GM12891 (cell line): ENCODE data around the gene ASB18.

Experiments
- POLR2A ChIP-seq: IDR thresholded peaks from 2 replicates; pipeline ENCODE4 v1.6.1; 2011; ENCODE audit warnings: low read depth, low read length, control low read depth
- POLR2AphosphoS5 ChIP-seq: IDR thresholded peaks from 2 replicates; pipeline ENCODE4 v1.6.1; 2011; ENCODE audit warnings: low read depth, low read length, control low read depth
- SPI1 ChIP-seq: IDR thresholded peaks from 2 replicates; pipeline ENCODE4 v1.6.1; 2011; ENCODE audit warnings: low read depth, low read length, control low read depth
- TAF1 ChIP-seq: IDR thresholded peaks from 2 replicates; pipeline ENCODE4 v1.6.1; 2011; ENCODE audit warnings: low read depth, low read length, control low read depth

DNA sequence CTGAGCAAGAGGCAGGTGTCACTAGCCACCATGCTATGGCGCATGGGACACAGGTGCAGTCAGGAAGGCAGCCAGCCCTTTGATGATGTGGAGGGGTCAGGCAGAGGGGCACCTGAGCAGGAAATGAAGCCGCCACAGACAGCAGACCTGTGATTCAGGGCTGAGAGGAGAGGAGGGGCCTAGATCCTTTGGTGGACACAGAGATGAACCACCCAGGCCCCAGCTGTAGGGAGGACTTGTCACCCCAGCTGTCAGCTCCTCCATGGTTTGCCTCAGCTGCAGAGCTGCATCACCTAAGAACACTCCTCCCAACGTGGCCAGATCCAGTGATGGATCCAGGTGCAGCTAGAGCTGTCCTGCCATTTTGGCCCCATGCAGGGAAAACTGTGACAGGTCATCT, 11.6 kb downstream of the ASB18 start:
- no peak for TF ChIP-seq POLR2AphosphoS5
- no peak for TF ChIP-seq SPI1
- no peak for TF ChIP-seq POLR2A
- no peak for TF ChIP-seq TAF1
